Midbrain (tissue), 1 donor: ENCODE data around the gene CIITA.

Experiments used
- DNase-seq: peaks from one replicate; lab custom pipeline; 2025; lab: John Stamatoyannopoulos, UW

CIITA gene

DNA sequence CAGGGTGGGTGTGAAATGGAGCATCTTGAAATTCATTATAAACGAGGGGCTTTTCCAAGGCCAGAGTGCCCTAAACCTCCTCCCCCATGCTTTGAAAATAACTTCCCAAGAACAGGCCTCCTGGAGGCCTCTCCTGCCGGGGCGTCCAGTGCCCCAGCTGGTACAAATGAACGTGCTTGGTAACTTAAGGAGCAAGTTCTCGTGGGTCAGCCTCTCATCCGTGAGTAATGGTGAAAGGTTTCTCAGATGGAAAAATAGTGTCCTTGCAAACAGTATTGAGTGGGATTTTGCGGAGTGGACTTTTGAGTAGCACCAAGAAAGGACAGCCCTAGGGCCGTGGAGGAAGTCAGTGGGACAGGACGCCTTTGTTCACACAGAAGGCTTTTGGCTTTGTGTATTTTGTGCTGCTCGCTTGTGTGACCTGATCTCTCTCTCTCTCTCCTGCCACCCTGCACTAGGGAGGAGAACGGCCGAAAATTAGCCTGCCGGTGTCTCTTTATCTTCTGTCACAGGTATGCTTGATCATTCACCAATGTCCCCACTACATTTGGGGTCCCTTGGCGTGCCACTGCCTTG, 102.0 kb downstream of the CIITA start:
- peak; percentile 4 for DNase-seq

DNA sequence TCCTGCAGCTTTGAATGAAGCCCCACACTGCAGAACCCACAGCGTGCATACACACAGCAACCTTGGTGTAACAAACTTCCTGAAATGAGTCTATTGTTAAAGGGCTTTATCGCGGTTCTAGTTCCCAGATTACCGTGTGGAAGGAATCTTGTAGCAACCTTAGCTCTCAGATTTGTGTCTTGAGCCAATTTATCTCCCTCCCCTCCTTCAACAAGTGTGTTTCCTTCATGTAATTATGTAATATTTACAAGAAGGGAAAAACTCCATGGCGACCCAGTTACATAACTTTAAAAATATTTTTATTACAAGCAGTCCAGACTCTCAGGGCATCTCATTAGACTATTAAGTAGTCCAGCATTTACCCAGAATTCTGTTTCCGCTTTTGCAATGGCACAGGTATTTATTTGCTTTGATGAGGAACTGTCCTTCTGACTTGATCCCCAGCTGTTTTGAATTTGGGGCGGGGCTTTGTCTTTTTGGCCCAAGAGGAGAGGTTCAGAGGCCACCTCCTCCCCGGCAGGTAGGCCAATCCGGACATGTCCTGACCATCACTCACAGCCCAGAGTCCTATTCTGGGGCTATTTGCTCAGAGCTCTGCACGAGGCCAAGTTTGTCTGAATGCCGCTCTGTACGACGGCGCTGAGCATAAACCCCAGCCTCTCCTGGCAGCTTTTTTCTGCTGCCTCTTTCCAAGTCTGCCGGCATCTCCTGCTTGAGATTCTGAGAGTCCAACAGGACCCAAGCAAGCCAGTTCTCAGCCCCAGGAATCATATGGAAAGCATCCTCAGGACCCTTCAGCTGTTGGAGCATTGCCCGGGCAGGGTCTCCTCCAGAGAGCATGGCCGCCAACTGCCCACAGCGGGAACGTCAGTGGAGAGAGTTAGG, 103.0 kb downstream of the CIITA start:
- peak; percentile 35 for DNase-seq

DNA sequence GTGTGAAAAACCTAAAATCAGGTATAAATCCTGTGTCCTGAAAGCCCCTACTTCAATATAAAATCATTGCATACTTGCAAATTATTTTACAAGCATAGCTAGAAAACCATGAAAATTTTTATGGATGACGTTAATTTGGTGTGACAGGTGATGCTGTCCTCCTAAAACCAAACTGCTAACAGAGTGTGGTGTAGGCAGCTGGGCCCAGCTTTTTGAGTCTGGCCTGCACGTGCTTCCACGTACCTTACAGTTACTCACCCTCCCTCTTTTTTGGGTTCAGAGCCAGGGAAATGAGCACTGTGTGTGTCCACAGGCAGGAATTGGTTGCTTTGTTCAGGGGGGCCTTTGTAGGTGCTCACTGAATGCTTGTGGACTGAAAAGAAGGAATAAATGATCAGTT, 103.8 kb downstream of the CIITA start:
- no peak for DNase-seq

DNA sequence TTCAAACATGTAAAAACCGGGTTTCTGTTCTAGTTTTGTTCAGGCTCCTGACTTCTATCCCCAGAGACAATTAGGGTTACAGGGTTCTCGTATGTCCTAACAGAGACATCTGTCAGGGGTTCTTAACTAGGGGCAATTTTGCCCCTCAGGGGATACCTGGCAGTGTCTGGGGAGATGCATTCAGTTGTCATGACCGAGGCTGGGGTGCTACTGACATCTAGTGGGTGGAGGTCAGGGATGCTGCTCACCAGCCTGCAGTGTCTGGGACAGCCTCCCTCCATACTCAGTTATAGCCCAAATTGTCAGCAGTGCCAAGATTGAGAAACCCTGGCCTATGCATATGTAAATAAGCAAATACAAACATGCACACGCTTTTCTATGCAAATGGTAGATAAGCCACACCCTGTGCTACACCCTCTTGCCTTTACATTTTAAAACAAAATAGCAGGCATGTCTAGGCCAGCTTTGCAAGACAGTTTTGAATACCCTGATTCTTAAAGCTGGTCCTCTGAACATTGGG, 104.8 kb downstream of the CIITA start:
- DNase-seq = no peak

DNA sequence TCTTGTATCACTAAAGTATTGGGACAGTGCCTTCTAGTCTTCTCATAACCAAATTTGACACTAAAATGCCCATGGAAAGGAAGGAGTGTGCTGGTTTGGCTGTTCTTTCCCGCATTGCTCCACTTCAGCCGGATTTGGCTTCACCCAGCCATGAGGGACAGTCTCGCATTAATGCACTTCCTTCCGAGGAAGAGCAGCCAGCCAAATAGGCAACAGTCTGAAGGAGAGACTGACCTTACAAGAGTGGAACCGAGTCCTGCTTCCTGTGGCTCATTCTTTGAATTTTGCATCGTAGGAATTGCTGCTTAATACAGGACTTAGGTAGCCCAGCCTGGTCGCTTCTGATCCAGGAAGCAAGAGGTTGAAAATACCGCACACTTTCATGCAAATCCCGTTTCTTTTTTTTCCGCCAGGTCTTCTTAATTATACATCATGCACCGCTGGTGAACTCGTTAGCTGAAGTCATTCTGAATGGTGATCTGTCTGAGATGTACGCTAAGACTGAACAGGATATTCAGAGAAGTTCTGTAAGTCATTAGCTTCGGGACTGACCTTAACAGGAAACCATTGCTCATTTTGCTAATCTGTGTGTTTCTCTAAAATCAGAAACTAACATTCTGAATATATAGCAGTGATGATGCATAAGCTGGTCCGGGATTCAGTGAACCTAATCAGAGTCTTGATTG, 105.6 kb downstream of the CIITA start:
- DNase-seq = peak; percentile 6

DNA sequence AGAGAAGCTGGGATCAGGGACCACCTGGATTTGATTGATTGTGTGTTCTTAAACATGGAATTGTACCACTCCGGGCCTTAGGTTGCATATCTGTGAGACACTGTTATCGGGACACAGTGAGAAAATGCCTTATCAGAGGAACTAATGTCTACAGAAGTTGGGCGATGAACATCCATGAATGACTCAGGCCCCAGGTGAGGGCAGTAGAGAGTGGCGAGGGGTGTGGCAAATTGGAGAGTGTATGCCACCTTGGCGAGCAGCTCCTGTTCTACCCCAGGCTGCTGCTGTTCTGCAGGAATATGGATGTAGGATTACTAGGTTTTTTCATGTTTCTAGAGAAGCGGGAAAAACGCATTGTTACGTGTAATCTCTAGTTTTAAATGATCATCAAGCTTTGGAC, 106.2 kb downstream of the CIITA start:
- DNase-seq = no peak

DNA sequence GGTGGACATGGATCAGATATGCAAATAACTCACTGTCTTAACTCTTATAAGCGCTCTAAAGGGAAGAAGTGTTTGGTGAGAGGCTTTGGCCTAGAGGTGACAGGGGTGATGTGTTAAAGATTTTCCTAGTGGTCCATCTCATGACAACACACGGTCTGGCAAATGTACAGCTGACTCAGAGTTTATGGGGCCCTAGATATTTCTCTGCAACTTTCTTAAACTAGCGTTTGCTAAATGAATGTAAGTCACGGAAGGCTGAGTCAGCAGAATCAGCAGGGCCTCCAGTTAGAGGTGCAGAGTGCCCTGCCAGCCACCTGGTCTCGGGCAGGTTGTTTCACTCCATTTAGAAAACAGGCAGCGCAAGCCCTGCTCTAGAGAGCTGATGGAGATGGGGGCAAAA, 107.5 kb downstream of the CIITA start:
- no peak for DNase-seq
